IMR-90 (cell line): ENCODE results near the gene GPR142. TPM values are rescaled to one million over a fixed set of nuclear protein-coding genes. Genes with fewer than 3 reads are reported as not detected.

Source experiments
- ATAC-seq: fragments of 200-7000 bp; cut with Tn5 transposase; 2 replicates; pipeline ENCODE4 v1.9.1; 2020; ENCODE audit warnings: low read depth, mild to moderate bottlenecking, moderate library complexity
- BruUV-seq: library from RNA; stranded (reverse); fragments of 400-500 nt; replicated peaks from 2 replicates; lab custom pipeline; 2021; lab: Mats Ljungman, UMichigan
- CTCF ChIA-PET: fragments of 300-600 bp; formaldehyde crosslinking; extraction: SDS; loops from one replicate; lab custom pipeline; 2021; ENCODE audit warnings: antibody characterized with exemption; lab: Yijun Ruan, JAX
- POLR2A ChIA-PET: fragments of 300-600 bp; sonication (Branson Sonifier 250); formaldehyde crosslinking; loops from one replicate; lab custom pipeline; 2022; ENCODE audit warnings: antibody characterized with exemption; ENCODE audit not compliant: unreplicated experiment; lab: Charles Lee
- DNase-seq: peaks from one replicate; pipeline ENCODE4 v3.0.0; 2013
- H2AFZ ChIP-seq: replicated peaks from 2 replicates; pipeline ENCODE3; 2013; ENCODE audit warnings: low read length, mild to moderate bottlenecking; ENCODE audit not compliant: poor library complexity
- H2AK5ac ChIP-seq: 2 replicates; pipeline ENCODE4 v1.6.1; 2013; ENCODE audit warnings: low read depth, low read length, inconsistent platforms
- H2AK9ac ChIP-seq: replicated peaks from 2 replicates; pipeline ENCODE3; 2013; ENCODE audit warnings: mild to moderate bottlenecking, low read depth, low read length, moderate library complexity; ENCODE audit not compliant: poor library complexity
- H2BK120ac ChIP-seq: 2 replicates; pipeline ENCODE4 v1.6.1; 2013; ENCODE audit warnings: low read depth, low read length, inconsistent platforms
- H2BK15ac ChIP-seq: 3 replicates; pipeline ENCODE4 v1.6.1; 2013; ENCODE audit warnings: low read depth, low read length, inconsistent platforms
- H2BK20ac ChIP-seq: 2 replicates; pipeline ENCODE4 v1.6.1; 2013; ENCODE audit warnings: low read depth, mild to moderate bottlenecking, inconsistent platforms, low read length, moderate library complexity
- H2BK5ac ChIP-seq: 2 replicates; pipeline ENCODE4 v1.6.1; 2013; ENCODE audit warnings: mild to moderate bottlenecking, low read depth, low read length, inconsistent platforms; ENCODE audit not compliant: poor library complexity, severe bottlenecking
- H3K14ac ChIP-seq: replicated peaks from 2 replicates; pipeline ENCODE4 v1.6.1; 2013; ENCODE audit warnings: low read depth, low read length, inconsistent platforms
- H3K18ac ChIP-seq: 2 replicates; pipeline ENCODE4 v1.6.1; 2013; ENCODE audit warnings: low read depth, low read length, control low read depth
- H3K23ac ChIP-seq: 2 replicates; pipeline ENCODE4 v1.6.1; 2013; ENCODE audit warnings: low read depth, low read length, inconsistent platforms
- H3K27ac ChIP-seq: 2 replicates; pipeline ENCODE4 v1.5.1; 2013; ENCODE audit warnings: mild to moderate bottlenecking, control low read depth, low read length; ENCODE audit not compliant: insufficient read depth
- H3K27me3 ChIP-seq: 2 replicates; pipeline ENCODE4 v1.6.1; 2013; ENCODE audit warnings: low read length; ENCODE audit not compliant: control insufficient read depth, insufficient read depth
- H3K36me3 ChIP-seq: 2 replicates; pipeline ENCODE4 v1.6.1; 2013; ENCODE audit warnings: low read length, mixed read lengths; ENCODE audit not compliant: control insufficient read depth, insufficient read depth
- H3K4ac ChIP-seq: 2 replicates; pipeline ENCODE4 v1.6.1; 2013; ENCODE audit warnings: low read depth, low read length, inconsistent platforms
- H3K4me1 ChIP-seq: 2 replicates; pipeline ENCODE4 v1.6.1; 2013; ENCODE audit warnings: low read length, mixed read lengths; ENCODE audit not compliant: control insufficient read depth, insufficient read depth
- H3K4me2 ChIP-seq: 2 replicates; pipeline ENCODE4 v1.6.1; 2013; ENCODE audit warnings: low read depth, mild to moderate bottlenecking, control low read depth, low read length, moderate library complexity
- H3K4me3 ChIP-seq: 2 replicates; pipeline ENCODE4 v1.5.1; 2013; ENCODE audit warnings: low read depth, mild to moderate bottlenecking, control low read depth, low read length, moderate library complexity; ENCODE audit not compliant: insufficient read depth
- H3K56ac ChIP-seq: 2 replicates; pipeline ENCODE4 v1.6.1; 2013; ENCODE audit warnings: low read length, inconsistent platforms; ENCODE audit not compliant: insufficient read depth; ENCODE audit errors: extremely low read depth
- H3K79me1 ChIP-seq, 2 experiments: 2 replicates each; pipeline ENCODE4 v1.6.1; 2013; ENCODE audit warnings: low read length in 2 of 2, inconsistent platforms in 1 of 2, low read depth in 1 of 2
- H3K9ac ChIP-seq: 2 replicates; pipeline ENCODE4 v1.6.1; 2013; ENCODE audit warnings: low read depth, low read length, control low read depth
- H3K9me1 ChIP-seq: 2 replicates; pipeline ENCODE4 v1.6.1; 2013; ENCODE audit warnings: low read length, inconsistent platforms; ENCODE audit not compliant: insufficient read depth
- H3K9me3 ChIP-seq: 2 replicates; pipeline ENCODE4 v1.6.1; 2013; ENCODE audit warnings: low read length; ENCODE audit not compliant: control insufficient read depth, insufficient read depth
- H4K20me1 ChIP-seq: 2 replicates; pipeline ENCODE4 v1.6.1; 2013; ENCODE audit warnings: low read length, inconsistent platforms; ENCODE audit not compliant: insufficient read depth
- H4K5ac ChIP-seq: 2 replicates; pipeline ENCODE4 v1.6.1; 2013; ENCODE audit warnings: mild to moderate bottlenecking, low read depth, low read length, control low read depth
- H4K8ac ChIP-seq, 2 experiments: 2 replicates each; pipeline ENCODE4 v1.6.1; 2013; ENCODE audit warnings: low read depth in 2 of 2, low read length in 2 of 2, control low read depth in 1 of 2, inconsistent platforms in 1 of 2
- H4K91ac ChIP-seq: 2 replicates; pipeline ENCODE4 v1.6.1; 2013; ENCODE audit warnings: low read depth, low read length, inconsistent platforms; ENCODE audit not compliant: insufficient read depth
- CEBPB ChIP-seq: IDR thresholded peaks from 2 replicates; pipeline ENCODE4 v1.6.1; 2012; ENCODE audit warnings: low read depth, low read length, improper control_type of control experiment
- FOS ChIP-seq: fragments of 150-350 bp; IDR thresholded peaks from 2 replicates; pipeline ENCODE4 v1.6.1; 2016; ENCODE audit warnings: low read depth, low read length
- MXI1 ChIP-seq: IDR thresholded peaks from 2 replicates; pipeline ENCODE4 v1.6.1; 2012; ENCODE audit warnings: low read depth, mild to moderate bottlenecking, low read length, moderate library complexity, borderline replicate concordance
- NFE2L2 ChIP-seq: fragments of 150-350 bp; IDR thresholded peaks from 2 replicates; pipeline ENCODE4 v1.6.1; 2016; ENCODE audit warnings: low read depth, mild to moderate bottlenecking, low read length
- RAD21 ChIP-seq: IDR thresholded peaks from 2 replicates; pipeline ENCODE4 v1.6.1; 2012; ENCODE audit warnings: low read length, improper control_type of control experiment
- RCOR1 ChIP-seq: IDR thresholded peaks from 2 replicates; pipeline ENCODE4 v1.6.1; 2012; ENCODE audit warnings: mild to moderate bottlenecking, low read length, improper control_type of control experiment; ENCODE audit not compliant: insufficient replicate concordance
- SMC3 ChIP-seq: fragments of 150-350 bp; IDR thresholded peaks from 2 replicates; pipeline ENCODE4 v1.6.1; 2016; ENCODE audit warnings: low read depth, mild to moderate bottlenecking, antibody characterized with exemption, low read length, moderate library complexity
- WGBS, 2 experiments: methylation state at CpG; one replicate each; pipeline versions ENCODE4 v1.1.5 to v1.1.7; 2013; ENCODE audit warnings: missing lambda C conversion rate in 2 of 2; ENCODE audit not compliant: insufficient read length in 1 of 2; ENCODE audit errors: extremely low coverage in 2 of 2; 5-methylcytosine and 5-hydroxymethylcytosine counted together
- dilution Hi-C: fragments of 300-500 bp; cut with HindIII; formaldehyde crosslinking; loops from one replicate; pipeline ENCODE4 v1.14.3; 2018; ENCODE audit warnings: low sequenced_read_pairs; ENCODE audit not compliant: unreplicated experiment
- in situ Hi-C: fragments of 300-500 bp; cut with MboI; formaldehyde crosslinking; loops from 3 replicates; pipeline ENCODE4 v1.14.3; 2019; ENCODE audit warnings: low sequenced_read_pairs, inconsistent platforms, mixed read lengths
- intact Hi-C: fragments of 100-400 bp; cut with micrococcal nuclease; formaldehyde crosslinking; loops from 2 replicates; pipeline ENCODE4 v1.10.0; 2022
- polyA plus RNA-seq, 3 experiments: library from polyadenylated mRNA; depleted of rRNA; stranded (reverse); fragments of >200 nt; gene quantifications; 2 replicates each; pipeline ENCODE4 v1.2.3, GENCODE V29; 2012; ENCODE audit warnings: low replicate concordance in 1 of 3
- total RNA-seq: library from RNA; depleted of rRNA; stranded (reverse); fragments of >200 nt; gene quantifications from 2 replicates; pipeline ENCODE4 v1.2.3, GENCODE V29; 2012
- TF ChIP-seq, protein P1 (sequence below): fragments of 150-350 bp; IDR thresholded peaks from 2 replicates; pipeline ENCODE4 v1.6.1; 2017; ENCODE audit warnings: mild to moderate bottlenecking, antibody characterized with exemption, low read length, low read depth
- TF ChIP-seq, protein P2 (sequence below): conservative IDR thresholded peaks from 2 replicates; pipeline ENCODE4 v1.5.1; 2012; ENCODE audit warnings: mild to moderate bottlenecking, low read depth, low read length, improper control_type of control experiment

Gene GPR142
- total and polyA plus RNA-seq, 2 of the 4 experiments (the other 2 are of a cell fraction), result not detected

DNA sequence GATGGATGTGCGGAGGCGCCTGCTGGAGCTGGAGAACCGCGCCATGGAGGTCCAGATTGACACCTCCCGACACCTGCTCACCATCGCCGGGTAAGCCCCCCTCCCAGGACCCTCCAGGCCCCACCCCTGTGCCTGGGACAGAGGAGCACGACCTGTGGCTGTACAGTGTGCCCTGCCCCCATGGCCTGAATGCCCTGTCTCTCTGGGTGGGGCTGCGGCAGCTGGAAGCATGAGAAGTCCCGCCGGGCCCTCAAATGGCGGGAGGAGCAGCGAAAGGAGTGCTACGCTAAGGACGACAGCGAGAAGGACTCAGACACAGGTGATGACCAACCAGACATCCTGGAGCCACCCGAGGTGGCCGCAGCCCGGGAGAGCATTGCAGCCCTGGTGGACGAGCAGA, 16.8 kb upstream of the GPR142 start:
- ATAC-seq, result no peak
- Histone ChIP-seq H3K9me3 (no peaks in the 10 kb centered on the region), H4K8ac (no peak overlapping the region), H2AK5ac (no peak overlapping the region), H2AK9ac (no peak overlapping the region), H2BK5ac (no peak overlapping the region), H3K4me2 (no peak overlapping the region), H4K91ac (no peak overlapping the region), H3K27me3 (peaks cover 5% of the 10 kb centered on the region; the same call in 1 of the 2 replicates), H3K27ac (no peak overlapping the region), H2BK20ac (no peak overlapping the region), H3K14ac (no peak overlapping the region), H2AFZ (no peak overlapping the region), H3K56ac (no peak overlapping the region), H3K9me1 (no peaks in the 10 kb centered on the region), H3K4me3 (no peak overlapping the region), H3K79me1 (no peaks in the 10 kb centered on the region), H3K18ac (no peak overlapping the region), H3K4me1 (no peaks in the 10 kb centered on the region), H3K36me3 (no peaks in the 10 kb centered on the region), H3K4ac (no peak overlapping the region), H2BK15ac (no peak overlapping the region), H3K23ac (no peak overlapping the region), H4K5ac (no peak overlapping the region), H4K20me1 (no peaks in the 10 kb centered on the region), H3K9ac (no peak overlapping the region), H2BK120ac (no peak overlapping the region)
- DNase-seq, result no peak
- ChIA-PET CTCF (no interaction called here), POLR2A (no interaction called here)
- in situ Hi-C loops, result no loop called here
- intact Hi-C loops, result no loop called here
- TF ChIP-seq, protein P1, sequence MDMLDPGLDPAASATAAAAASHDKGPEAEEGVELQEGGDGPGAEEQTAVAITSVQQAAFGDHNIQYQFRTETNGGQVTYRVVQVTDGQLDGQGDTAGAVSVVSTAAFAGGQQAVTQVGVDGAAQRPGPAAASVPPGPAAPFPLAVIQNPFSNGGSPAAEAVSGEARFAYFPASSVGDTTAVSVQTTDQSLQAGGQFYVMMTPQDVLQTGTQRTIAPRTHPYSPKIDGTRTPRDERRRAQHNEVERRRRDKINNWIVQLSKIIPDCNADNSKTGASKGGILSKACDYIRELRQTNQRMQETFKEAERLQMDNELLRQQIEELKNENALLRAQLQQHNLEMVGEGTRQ, result no peak
- TF ChIP-seq MXI1 (no peak), RCOR1 (no peak), NFE2L2 (no peak), FOS (no peak), SMC3 (no peak), CEBPB (no peak), RAD21 (no peak)
- TF ChIP-seq, protein P2, sequence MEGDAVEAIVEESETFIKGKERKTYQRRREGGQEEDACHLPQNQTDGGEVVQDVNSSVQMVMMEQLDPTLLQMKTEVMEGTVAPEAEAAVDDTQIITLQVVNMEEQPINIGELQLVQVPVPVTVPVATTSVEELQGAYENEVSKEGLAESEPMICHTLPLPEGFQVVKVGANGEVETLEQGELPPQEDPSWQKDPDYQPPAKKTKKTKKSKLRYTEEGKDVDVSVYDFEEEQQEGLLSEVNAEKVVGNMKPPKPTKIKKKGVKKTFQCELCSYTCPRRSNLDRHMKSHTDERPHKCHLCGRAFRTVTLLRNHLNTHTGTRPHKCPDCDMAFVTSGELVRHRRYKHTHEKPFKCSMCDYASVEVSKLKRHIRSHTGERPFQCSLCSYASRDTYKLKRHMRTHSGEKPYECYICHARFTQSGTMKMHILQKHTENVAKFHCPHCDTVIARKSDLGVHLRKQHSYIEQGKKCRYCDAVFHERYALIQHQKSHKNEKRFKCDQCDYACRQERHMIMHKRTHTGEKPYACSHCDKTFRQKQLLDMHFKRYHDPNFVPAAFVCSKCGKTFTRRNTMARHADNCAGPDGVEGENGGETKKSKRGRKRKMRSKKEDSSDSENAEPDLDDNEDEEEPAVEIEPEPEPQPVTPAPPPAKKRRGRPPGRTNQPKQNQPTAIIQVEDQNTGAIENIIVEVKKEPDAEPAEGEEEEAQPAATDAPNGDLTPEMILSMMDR, result no peak
- WGBS, 2 experiments, result 70% methylated on average over 15 of the region's 20 CpGs; no CpG with 5 or more reads in 1 of the 2 experiments
- BruUV-seq, result no TSS peak
- dilution Hi-C loops, result no loop called here
